Skeletal muscle tissue (tissue), 4 donors: ENCODE data around the gene CD70. TPM values are rescaled to one million over a fixed set of nuclear protein-coding genes. Genes with fewer than 3 reads are reported as not detected.
"Not testable (repeated sequence)": the region's sequence is repeated elsewhere in the genome, so short reads cannot be mapped to it uniquely, and the experiment has no call there.

Source experiments
- H3K27ac ChIP-seq: one replicate; pipeline ENCODE4 v1.7.0; 2013; ENCODE audit warnings: mild to moderate bottlenecking, low read depth, low read length, inconsistent platforms
- H3K27me3 ChIP-seq, 3 donors: one replicate each; pipeline ENCODE4 v1.7.0; 2013; ENCODE audit warnings: low read length in 3 of 3; ENCODE audit not compliant: control insufficient read depth in 3 of 3, insufficient read depth in 3 of 3
- H3K36me3 ChIP-seq, 3 donors: one replicate each; pipeline ENCODE4 v1.7.0; 2013; ENCODE audit warnings: low read length in 3 of 3; ENCODE audit not compliant: control insufficient read depth in 3 of 3, insufficient read depth in 3 of 3
- H3K4me1 ChIP-seq, 3 donors: one replicate each; pipeline ENCODE4 v1.7.0; 2013; ENCODE audit warnings: low read length in 3 of 3, mild to moderate bottlenecking in 3 of 3; ENCODE audit not compliant: control insufficient read depth in 3 of 3, insufficient read depth in 3 of 3
- H3K4me3 ChIP-seq, 3 donors: one replicate each; pipeline ENCODE4 v1.7.0; 2013; ENCODE audit warnings: low read length in 3 of 3
- H3K9ac ChIP-seq, 3 donors: one replicate each; pipeline ENCODE4 v1.7.0; 2013; ENCODE audit warnings: low read length in 3 of 3, mild to moderate bottlenecking in 3 of 3, moderate library complexity in 2 of 3, low read depth in 1 of 3
- H3K9me3 ChIP-seq, 3 donors: one replicate each; pipeline ENCODE4 v1.7.0; 2013; ENCODE audit warnings: low read length in 3 of 3; ENCODE audit not compliant: control insufficient read depth in 3 of 3
- total RNA-seq: library from RNA; depleted of rRNA; stranded (reverse); fragments of >200 nt; gene quantifications from one replicate; pipeline ENCODE4 v1.2.3, GENCODE V29; 2014
- donor health status: Osteomylitis.

Gene CD70
- total RNA-seq, 1 donor from 2014 or later, result 1.0 TPM

GRCh38 chr19:6572217-6572616, 18.7 kb downstream of the CD70 start:
- Histone ChIP-seq H3K27ac (no peak overlapping the region), H3K9me3 (peaks cover 0 to 4% (median 2%) of the 10 kb centered on the region in 3 donors), H3K36me3 (no peaks in the 10 kb centered on the region), H3K9ac (no peak overlapping the region), H3K4me1 (peaks cover 0 to 2% (median 0%) of the 10 kb centered on the region in 3 donors), H3K4me3 (no peak overlapping the region), H3K27me3 (peaks cover 6 to 7% (median 6%) of the 10 kb centered on the region in 3 donors)

DNA sequence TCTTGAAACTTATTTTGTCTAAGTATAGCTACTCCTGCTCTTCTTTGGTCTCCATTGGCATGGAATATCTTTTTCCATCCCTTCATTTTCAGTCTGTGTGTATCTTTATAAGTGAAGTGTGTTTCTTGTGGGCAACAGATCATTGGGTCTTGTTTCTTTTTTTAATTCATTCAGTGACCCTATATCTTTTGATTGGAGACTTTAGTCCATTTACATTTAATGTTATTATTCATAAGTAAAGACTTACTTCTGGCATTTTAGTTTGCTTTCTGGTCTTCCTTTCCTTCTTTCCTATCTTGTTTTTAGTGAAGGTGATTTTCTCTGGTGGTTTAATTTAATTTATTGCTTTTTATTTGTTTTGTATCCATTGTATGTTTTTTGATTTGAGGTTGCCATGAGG, 19.8 kb downstream of the CD70 start:
- no peak overlapping the region for H3K9ac ChIP-seq
- H3K4me3 ChIP-seq, result no peak overlapping the region
- H3K36me3 ChIP-seq, result no peaks in the 10 kb centered on the region
- H3K27ac ChIP-seq, result no peak overlapping the region
- no peaks in the 10 kb centered on the region for H3K4me1 ChIP-seq
- H3K9me3 ChIP-seq, result peaks cover 0 to 4% (median 2%) of the 10 kb centered on the region in 3 donors
- peaks cover 6 to 7% (median 6%) of the 10 kb centered on the region in 3 donors for H3K27me3 ChIP-seq

- Histone ChIP-seq H3K36me3 (no peaks in the 10 kb centered on the region), H3K27me3 (peaks cover 6 to 7% (median 6%) of the 10 kb centered on the region in 3 donors), H3K4me1 (no peaks in the 10 kb centered on the region), H3K4me3 (no peak overlapping the region), H3K27ac (no peak overlapping the region), H3K9ac (no peak overlapping the region), H3K9me3 (peaks cover 0 to 4% (median 2%) of the 10 kb centered on the region in 3 donors)
Measured at GRCh38 chr19:6570764-6571163, 20.2 kb downstream of the CD70 start.

- Histone ChIP-seq H3K4me1 (no peaks in the 10 kb centered on the region), H3K9ac (no peak overlapping the region), H3K36me3 (no peaks in the 10 kb centered on the region), H3K27ac (no peak overlapping the region), H3K27me3 (peaks cover 5 to 6% (median 6%) of the 10 kb centered on the region in 3 donors), H3K4me3 (no peak overlapping the region), H3K9me3 (peaks cover 0 to 10% (median 5%) of the 10 kb centered on the region in 3 donors)
Measured at GRCh38 chr19:6568816-6569215, 22.1 kb downstream of the CD70 start.

- H3K27ac ChIP-seq, result no peak overlapping the region
- peaks cover 0 to 10% (median 7%) of the 10 kb centered on the region in 3 donors for H3K9me3 ChIP-seq
- H3K27me3 ChIP-seq, result peaks cover 3 to 6% (median 4%) of the 10 kb centered on the region in 3 donors
- no peaks in the 10 kb centered on the region for H3K36me3 ChIP-seq
- H3K4me3 ChIP-seq, result no peak overlapping the region
- H3K9ac ChIP-seq, result no peak overlapping the region
- H3K4me1 ChIP-seq, result no peaks in the 10 kb centered on the region
Measured at GRCh38 chr19:6568010-6568526, 22.9 kb downstream of the CD70 start.

DNA sequence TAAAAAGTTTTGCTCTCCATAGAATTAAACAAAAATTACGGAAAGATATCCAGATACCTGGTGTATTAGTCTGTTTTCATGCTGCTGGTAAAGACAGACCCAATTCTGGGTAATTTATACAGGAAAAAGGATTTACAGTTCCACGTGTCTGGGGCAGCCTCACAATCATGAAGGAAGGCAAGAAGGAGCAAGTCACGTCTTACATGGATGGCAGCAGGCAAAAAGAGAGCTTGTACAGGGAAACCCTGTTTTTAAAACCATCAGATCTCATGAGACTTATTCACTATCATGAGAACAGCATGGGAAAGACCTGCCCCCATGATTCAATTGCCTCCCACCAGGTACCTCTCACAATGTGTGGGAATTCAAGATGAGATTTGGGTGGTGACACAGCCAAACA, 24.2 kb downstream of the CD70 start:
- H3K4me3 ChIP-seq, H3K4me1 ChIP-seq, H3K27ac ChIP-seq, H3K9ac ChIP-seq, H3K27me3 ChIP-seq, H3K36me3 ChIP-seq: not testable (repeated sequence)
- peaks cover 0 to 10% (median 7%) of the 10 kb centered on the region in 3 donors for H3K9me3 ChIP-seq

DNA sequence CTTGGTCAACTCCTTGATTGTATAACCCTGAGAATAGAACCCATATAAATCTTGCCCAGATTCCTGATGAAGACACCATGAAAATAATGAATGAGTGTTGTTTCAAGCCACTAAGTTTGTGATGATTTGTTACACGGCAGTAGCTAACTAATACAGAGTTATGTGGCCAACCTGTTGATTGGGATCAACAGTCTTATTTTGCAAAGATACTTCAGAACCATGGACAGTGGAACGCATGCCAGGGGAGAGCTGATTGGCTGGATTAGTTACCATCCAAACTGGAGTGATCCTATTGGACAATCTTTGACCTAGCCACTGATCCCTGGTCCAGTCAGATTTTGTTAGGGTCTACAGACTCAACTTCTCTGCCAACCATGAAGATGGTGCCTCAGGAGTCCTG, 26.6 kb downstream of the CD70 start:
- Histone ChIP-seq H3K36me3 (no peaks in the 10 kb centered on the region), H3K27ac (no peak overlapping the region), H3K4me3 (no peak overlapping the region), H3K9ac (no peak overlapping the region), H3K4me1 (no peaks in the 10 kb centered on the region), H3K9me3 (peaks cover 0 to 7% (median 6%) of the 10 kb centered on the region in 3 donors), H3K27me3 (peaks cover 0 to 4% (median 3%) of the 10 kb centered on the region in 3 donors)

DNA sequence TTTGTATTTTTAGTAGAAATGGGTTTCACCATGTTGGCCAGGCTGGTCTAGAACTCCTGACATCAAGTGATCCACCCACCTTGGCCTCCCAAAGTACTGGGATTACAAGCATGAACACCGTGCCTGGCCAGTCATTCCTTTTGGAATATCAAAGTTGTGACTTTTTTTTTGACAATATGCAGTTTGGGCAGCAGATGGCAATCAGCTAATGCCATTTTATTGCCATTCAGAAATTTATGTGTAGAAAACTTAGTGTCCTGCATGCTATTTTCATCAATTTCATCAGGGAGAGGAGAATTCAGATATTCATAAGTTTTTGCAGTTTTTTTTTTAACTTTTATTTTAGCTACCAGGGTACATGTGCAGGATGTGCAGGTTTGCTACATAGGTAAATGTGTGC, 28.5 kb downstream of the CD70 start:
- not testable (repeated sequence) for H3K27ac ChIP-seq, H3K9ac ChIP-seq, H3K9me3 ChIP-seq, H3K4me1 ChIP-seq, H3K27me3 ChIP-seq, H3K4me3 ChIP-seq, H3K36me3 ChIP-seq

GRCh38 chr19:6556480-6557195, 34.3 kb downstream of the CD70 start:
- peaks cover 0 to under 1% (median 0%) of the 10 kb centered on the region in 3 donors for H3K27me3 ChIP-seq
- no peaks in the 10 kb centered on the region for H3K4me1 ChIP-seq
- H3K4me3 ChIP-seq, result no peak overlapping the region
- H3K36me3 ChIP-seq, result no peaks in the 10 kb centered on the region
- H3K9ac ChIP-seq, result no peak overlapping the region
- H3K27ac ChIP-seq, result no peak overlapping the region
- no peaks in the 10 kb centered on the region for H3K9me3 ChIP-seq

DNA sequence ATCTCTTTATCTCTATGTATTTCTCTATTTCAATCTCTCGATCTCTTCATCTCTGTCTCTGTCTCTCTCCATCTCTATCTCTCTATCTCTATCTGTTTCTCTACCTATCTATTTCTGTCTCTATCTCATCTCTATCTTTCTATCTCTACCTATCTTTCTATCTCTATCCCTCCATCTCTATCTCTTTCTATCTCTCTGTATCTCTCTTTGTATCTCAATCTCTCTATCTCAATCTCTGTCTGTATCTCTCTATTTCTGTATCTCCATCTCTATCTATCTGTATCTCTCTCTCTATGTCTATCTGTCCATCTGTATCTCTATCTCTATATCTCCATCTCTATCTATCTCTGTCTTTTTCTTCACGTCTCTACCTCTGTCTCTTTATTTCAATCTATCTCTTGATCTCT, 34.9 kb downstream of the CD70 start:
- no peaks in the 10 kb centered on the region for H3K27me3 ChIP-seq
- H3K36me3 ChIP-seq, result no peaks in the 10 kb centered on the region
- H3K4me3 ChIP-seq, result no peak overlapping the region
- H3K27ac ChIP-seq, result no peak overlapping the region
- no peaks in the 10 kb centered on the region for H3K4me1 ChIP-seq
- no peak overlapping the region for H3K9ac ChIP-seq
- H3K9me3 ChIP-seq, result no peaks in the 10 kb centered on the region
